Neural crest cell (in vitro differentiated cells): ENCODE results near the gene SMARCC1. TPM values are rescaled to one million over a fixed set of nuclear protein-coding genes. Genes with fewer than 3 reads are reported as not detected.
"Not testable (repeated sequence)": the region's sequence is repeated elsewhere in the genome, so short reads cannot be mapped to it uniquely, and the experiment has no call there.

Source experiments
- DNase-seq: peaks from one replicate; pipeline ENCODE4 v3.0.0; 2021; ENCODE audit warnings: low read depth, mixed read lengths, low spot score
- H3K27ac Mint-ChIP-seq: one replicate; pipeline ENCODE4 v1.8.0; 2021; ENCODE audit warnings: mild to moderate bottlenecking, mixed read lengths; ENCODE audit not compliant: unreplicated experiment
- H3K27me3 Mint-ChIP-seq: 2 replicates; pipeline ENCODE4 v1.8.0; 2021; ENCODE audit warnings: low read depth, mild to moderate bottlenecking, mixed read lengths
- H3K36me3 Mint-ChIP-seq: 2 replicates; pipeline ENCODE4 v1.8.0; 2021; ENCODE audit warnings: low read depth, mild to moderate bottlenecking, mixed read lengths
- H3K4me1 Mint-ChIP-seq: 2 replicates; pipeline ENCODE4 v1.8.0; 2021; ENCODE audit warnings: mixed read lengths
- H3K4me3 Mint-ChIP-seq: one replicate; pipeline ENCODE4 v1.8.0; 2021; ENCODE audit warnings: mild to moderate bottlenecking, mixed read lengths
- H3K9me3 Mint-ChIP-seq: 2 replicates; pipeline ENCODE4 v1.8.0; 2021; ENCODE audit warnings: mixed read lengths
- total RNA-seq: library from RNA; stranded (reverse); gene quantifications from 2 replicates; pipeline ENCODE4 v1.2.1, GENCODE V29; 2021
- TF ChIP-seq, protein P1 (sequence below): fragments of 200-600 bp; sonication (generic); conservative IDR thresholded peaks from 2 replicates; pipeline ENCODE4 v1.5.0; 2021; ENCODE audit warnings: antibody characterized with exemption, mild to moderate bottlenecking

The SMARCC1 gene
- total RNA-seq, 1 donor from 2014 or later, result 281 TPM

DNA sequence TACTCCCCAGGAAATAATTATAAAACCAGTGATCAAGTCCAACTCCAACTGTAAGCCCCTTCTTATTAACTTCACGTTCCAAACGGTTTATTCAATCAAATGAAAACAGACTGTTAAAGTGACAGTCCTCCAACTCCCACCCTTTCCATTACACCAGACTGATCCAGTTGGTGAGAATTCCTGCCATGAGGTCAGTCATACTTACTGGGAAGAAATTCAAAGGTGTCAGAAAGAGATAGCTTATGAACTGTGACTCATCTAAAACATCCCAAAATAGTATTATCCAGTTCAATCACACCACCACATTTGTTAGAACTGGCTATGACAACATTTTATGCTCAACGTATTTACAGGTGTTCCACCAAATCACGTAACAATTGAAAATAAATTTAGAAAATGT lies 19.5 kb downstream of the SMARCC1 start:
- H3K4me3 Mint-ChIP-seq, result no peak overlapping the region
- H3K9me3 Mint-ChIP-seq, result no peaks in the 10 kb centered on the region
- DNase-seq, result no peak
- TF ChIP-seq, protein P1, sequence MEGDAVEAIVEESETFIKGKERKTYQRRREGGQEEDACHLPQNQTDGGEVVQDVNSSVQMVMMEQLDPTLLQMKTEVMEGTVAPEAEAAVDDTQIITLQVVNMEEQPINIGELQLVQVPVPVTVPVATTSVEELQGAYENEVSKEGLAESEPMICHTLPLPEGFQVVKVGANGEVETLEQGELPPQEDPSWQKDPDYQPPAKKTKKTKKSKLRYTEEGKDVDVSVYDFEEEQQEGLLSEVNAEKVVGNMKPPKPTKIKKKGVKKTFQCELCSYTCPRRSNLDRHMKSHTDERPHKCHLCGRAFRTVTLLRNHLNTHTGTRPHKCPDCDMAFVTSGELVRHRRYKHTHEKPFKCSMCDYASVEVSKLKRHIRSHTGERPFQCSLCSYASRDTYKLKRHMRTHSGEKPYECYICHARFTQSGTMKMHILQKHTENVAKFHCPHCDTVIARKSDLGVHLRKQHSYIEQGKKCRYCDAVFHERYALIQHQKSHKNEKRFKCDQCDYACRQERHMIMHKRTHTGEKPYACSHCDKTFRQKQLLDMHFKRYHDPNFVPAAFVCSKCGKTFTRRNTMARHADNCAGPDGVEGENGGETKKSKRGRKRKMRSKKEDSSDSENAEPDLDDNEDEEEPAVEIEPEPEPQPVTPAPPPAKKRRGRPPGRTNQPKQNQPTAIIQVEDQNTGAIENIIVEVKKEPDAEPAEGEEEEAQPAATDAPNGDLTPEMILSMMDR, result no peak
- H3K27me3 Mint-ChIP-seq, result no peaks in the 10 kb centered on the region
- H3K27ac Mint-ChIP-seq, result no peak overlapping the region
- peaks cover 7% of the 10 kb centered on the region for H3K36me3 Mint-ChIP-seq
- H3K4me1 Mint-ChIP-seq, result peaks cover 3% of the 10 kb centered on the region

GRCh38 chr3:47761046-47761445 lies 20.6 kb downstream of the SMARCC1 start:
- DNase-seq, result no peak
- Mint-ChIP-seq H3K27ac (no peak overlapping the region), H3K36me3 (peaks cover 14% of the 10 kb centered on the region), H3K4me3 (no peak overlapping the region), H3K4me1 (peaks cover 3% of the 10 kb centered on the region), H3K9me3 (no peaks in the 10 kb centered on the region), H3K27me3 (no peaks in the 10 kb centered on the region)
- TF ChIP-seq, protein P1, result no peak

- not testable (repeated sequence) for H3K4me1 Mint-ChIP-seq, H3K27me3 Mint-ChIP-seq
These were observed 21.5 kb downstream of the SMARCC1 start for GRCh38 chr3:47760207-47760606.

GRCh38 chr3:47758261-47759025 lies 23.2 kb downstream of the SMARCC1 start:
- TF ChIP-seq, protein P1, result no peak
- Mint-ChIP-seq H3K9me3 (no peaks in the 10 kb centered on the region), H3K36me3 (peaks cover 12% of the 10 kb centered on the region), H3K4me1 (peaks cover 3% of the 10 kb centered on the region), H3K4me3 (no peak overlapping the region), H3K27me3 (no peaks in the 10 kb centered on the region), H3K27ac (no peak overlapping the region)
- no peak for DNase-seq

More at GRCh38 chr3:47760207-47760606, 21.5 kb downstream of the SMARCC1 start:
- H3K36me3 Mint-ChIP-seq, result peaks cover 14% of the 10 kb centered on the region
- DNase-seq, H3K4me3 Mint-ChIP-seq, H3K9me3 Mint-ChIP-seq: not testable (repeated sequence)
- peak overlapping the region; percentile 62 for H3K27ac Mint-ChIP-seq

- H3K4me3 Mint-ChIP-seq, result no peak overlapping the region
- H3K27ac Mint-ChIP-seq, result no peak overlapping the region
- TF ChIP-seq, protein P1, result no peak
- H3K27me3 Mint-ChIP-seq, result no peaks in the 10 kb centered on the region
- no peaks in the 10 kb centered on the region for H3K9me3 Mint-ChIP-seq
- peaks cover 16% of the 10 kb centered on the region for H3K36me3 Mint-ChIP-seq
- no peaks in the 10 kb centered on the region for H3K4me1 Mint-ChIP-seq
- DNase-seq, result no peak
These were observed 29.0 kb downstream of the SMARCC1 start for GRCh38 chr3:47752716-47753115.

- not testable (repeated sequence) for H3K36me3 Mint-ChIP-seq, H3K4me3 Mint-ChIP-seq, H3K9me3 Mint-ChIP-seq, H3K4me1 Mint-ChIP-seq, H3K27me3 Mint-ChIP-seq, DNase-seq, H3K27ac Mint-ChIP-seq
These were observed 30.8 kb downstream of the SMARCC1 start for GRCh38 chr3:47750811-47751354.
